Uterus (tissue), 2 donors: Measurements from ENCODE around the gene SLC39A11.

Experiments used
- CTCF ChIP-seq, 4 experiments: fragments of 200-600 bp in 2 of 4; fragments of 450-650 bp in 2 of 4; sonication (generic) in 2 of 4; IDR thresholded peaks; one replicate each; pipeline ENCODE4 v1.5.1; 2016 to 2019; ENCODE audit warnings: antibody characterized with exemption in 4 of 4, mild to moderate bottlenecking in 2 of 4, moderate library complexity in 1 of 4
- POLR2A ChIP-seq, 2 donors: fragments of 450-650 bp; IDR thresholded peaks; one replicate each; pipeline ENCODE4 v1.6.1; 2016; ENCODE audit warnings: antibody characterized with exemption in 2 of 2, mild to moderate bottlenecking in 1 of 2, moderate library complexity in 1 of 2

GRCh38 chr17:73030501-73030921, 62.0 kb downstream of the SLC39A11 start:
- TF ChIP-seq CTCF (IDR thresholded peaks at IDR 0.05) (no peak), POLR2A (IDR thresholded peaks at IDR 0.05) (no peak)
